ENCODE data around the gene OTOGL.

GRCh38 chr12:80261403-80261802 is 162.1 kb downstream of the OTOGL start:
- TF ChIP-seq CREB1 (IDR thresholded peaks at IDR 0.05; ENCODE audit: low read depth): no peak
- no peak for TF ChIP-seq YY1 (IDR thresholded peaks at IDR 0.05; ENCODE audit: low read depth)
- TF ChIP-seq, protein P1, sequence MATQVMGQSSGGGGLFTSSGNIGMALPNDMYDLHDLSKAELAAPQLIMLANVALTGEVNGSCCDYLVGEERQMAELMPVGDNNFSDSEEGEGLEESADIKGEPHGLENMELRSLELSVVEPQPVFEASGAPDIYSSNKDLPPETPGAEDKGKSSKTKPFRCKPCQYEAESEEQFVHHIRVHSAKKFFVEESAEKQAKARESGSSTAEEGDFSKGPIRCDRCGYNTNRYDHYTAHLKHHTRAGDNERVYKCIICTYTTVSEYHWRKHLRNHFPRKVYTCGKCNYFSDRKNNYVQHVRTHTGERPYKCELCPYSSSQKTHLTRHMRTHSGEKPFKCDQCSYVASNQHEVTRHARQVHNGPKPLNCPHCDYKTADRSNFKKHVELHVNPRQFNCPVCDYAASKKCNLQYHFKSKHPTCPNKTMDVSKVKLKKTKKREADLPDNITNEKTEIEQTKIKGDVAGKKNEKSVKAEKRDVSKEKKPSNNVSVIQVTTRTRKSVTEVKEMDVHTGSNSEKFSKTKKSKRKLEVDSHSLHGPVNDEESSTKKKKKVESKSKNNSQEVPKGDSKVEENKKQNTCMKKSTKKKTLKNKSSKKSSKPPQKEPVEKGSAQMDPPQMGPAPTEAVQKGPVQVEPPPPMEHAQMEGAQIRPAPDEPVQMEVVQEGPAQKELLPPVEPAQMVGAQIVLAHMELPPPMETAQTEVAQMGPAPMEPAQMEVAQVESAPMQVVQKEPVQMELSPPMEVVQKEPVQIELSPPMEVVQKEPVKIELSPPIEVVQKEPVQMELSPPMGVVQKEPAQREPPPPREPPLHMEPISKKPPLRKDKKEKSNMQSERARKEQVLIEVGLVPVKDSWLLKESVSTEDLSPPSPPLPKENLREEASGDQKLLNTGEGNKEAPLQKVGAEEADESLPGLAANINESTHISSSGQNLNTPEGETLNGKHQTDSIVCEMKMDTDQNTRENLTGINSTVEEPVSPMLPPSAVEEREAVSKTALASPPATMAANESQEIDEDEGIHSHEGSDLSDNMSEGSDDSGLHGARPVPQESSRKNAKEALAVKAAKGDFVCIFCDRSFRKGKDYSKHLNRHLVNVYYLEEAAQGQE (IDR thresholded peaks at IDR 0.05; ENCODE audit: low read depth): no peak
